Esophagus muscularis mucosa (tissue), 4 donors: ENCODE results near the gene TATDN2.

ENCODE experiments used
- CTCF ChIP-seq, 3 experiments: fragments of 200-600 bp in 2 of 3; fragments of 450-650 bp in 1 of 3; sonication (generic) in 2 of 3; IDR thresholded peaks; one replicate each; pipeline ENCODE4 v1.5.1; 2017 to 2019; ENCODE audit warnings: antibody characterized with exemption in 3 of 3, mild to moderate bottlenecking in 2 of 3, moderate library complexity in 1 of 3
- EP300 ChIP-seq: sonication (generic); formaldehyde crosslinking; IDR thresholded peaks from one replicate; pipeline ENCODE4 v1.6.1; 2017; ENCODE audit warnings: antibody characterized with exemption
- POLR2A ChIP-seq: fragments of 450-650 bp; IDR thresholded peaks from one replicate; pipeline ENCODE4 v1.6.1; 2017; ENCODE audit warnings: antibody characterized with exemption, moderate library complexity, mild to moderate bottlenecking, low read depth
- POLR2AphosphoS5 ChIP-seq, 2 donors: sonication (generic); formaldehyde crosslinking; IDR thresholded peaks; one replicate each; pipeline ENCODE4 v1.6.1; 2017; ENCODE audit warnings: antibody characterized with exemption in 2 of 2

- no peak for TF ChIP-seq CTCF (IDR thresholded peaks at IDR 0.05)
- TF ChIP-seq POLR2AphosphoS5 (IDR thresholded peaks at IDR 0.05) = no peak
- TF ChIP-seq POLR2A = no peak
- TF ChIP-seq EP300 = no peak
These were observed 16.1 kb upstream of the TATDN2 start for GRCh38 chr3:10232137-10232536.
